GM21737 (cell line): ENCODE measurements around the gene C2orf49.

Experiments used
- ATAC-seq: cut with Tn5 transposase; IDR thresholded peaks from one replicate; pipeline ENCODE4 v1.9.1; 2021; ENCODE audit warnings: mild to moderate bottlenecking, moderate library complexity; ENCODE audit not compliant: unreplicated experiment

The C2orf49 gene

GRCh38 chr2:105398336-105399206 lies 61.2 kb downstream of the C2orf49 start, which contains the start of gene FHL2:
Gene FHL2 (minus strand): TSS chr2:105399051. CDS start chr2:105386516, 12,535 bp downstream.
- ATAC-seq, result peak; percentile 98
